ENCODE measurements around the gene SLC7A4. TPM values are rescaled to one million over a fixed set of nuclear protein-coding genes. Genes with fewer than 3 reads are reported as not detected.
"Not testable (repeated sequence)": the region's sequence is repeated elsewhere in the genome, so short reads cannot be mapped to it uniquely, and the experiment has no call there.

Gene SLC7A4
- total RNA-seq, 4 donors from 2014 or later = 0.64 to 4.1 TPM; not detected in 2

GRCh38 chr22:21067075-21067900 lies 34.9 kb upstream of the SLC7A4 start:
- no peak overlapping the region for H3K27ac ChIP-seq
- in situ Hi-C loops (cut with MboI; ENCODE audit: low pct_ligation_motif_present in 1 of 4, low pct_unique_long_range_greater_than_20kb in 1 of 4, low sequenced_read_pairs in 3 of 4) (loop anchor here in 1 of 4 donors (25.0 kb wide), 1 partner anchor 105 kb away; the partner anchor contains the start of gene AIFM3), intact Hi-C loops (cut with DNase I; ENCODE audit: low total_unique reads) (no loop called here)
- WGBS, 2 donors (ENCODE audit: low coverage in 1 of 2) = 82% methylated on average over 28 of the region's 28 CpGs; no CpG with 5 or more reads in 1 of the 2 donors
- H3K4me1 ChIP-seq = no peaks in the 10 kb centered on the region
- TF ChIP-seq POLR2A (IDR thresholded peaks at IDR 0.05) (no peak), CTCF (IDR thresholded peaks at IDR 0.05) (no peak), POLR2AphosphoS5 (IDR thresholded peaks at IDR 0.05) (no peak), EP300 (IDR thresholded peaks at IDR 0.05; ENCODE audit: low read depth) (no peak)
- no peak for DNase-seq
- H3K36me3 ChIP-seq = no peaks in the 10 kb centered on the region
- H3K27me3 ChIP-seq = peaks cover 6% of the 10 kb centered on the region
- H3K9me3 ChIP-seq = no peaks in the 10 kb centered on the region
- no peak overlapping the region for H3K4me3 ChIP-seq

GRCh38 chr22:21064917-21065864 lies 32.8 kb upstream of the SLC7A4 start:
- Histone ChIP-seq H3K27me3 (peaks cover 6% of the 10 kb centered on the region), H3K36me3 (no peaks in the 10 kb centered on the region), H3K4me3 (no peak overlapping the region), H3K27ac (no peak overlapping the region), H3K9me3 (no peaks in the 10 kb centered on the region), H3K4me1 (no peaks in the 10 kb centered on the region)
- in situ Hi-C loops (cut with MboI; ENCODE audit: low pct_ligation_motif_present in 1 of 4, low pct_unique_long_range_greater_than_20kb in 1 of 4, low sequenced_read_pairs in 3 of 4) (loop anchor here in 1 of 4 donors (25.0 kb wide), 1 partner anchor 103 kb away; the partner anchor contains the start of gene AIFM3), intact Hi-C loops (cut with DNase I; ENCODE audit: low total_unique reads) (no loop called here)
- TF ChIP-seq EP300 (IDR thresholded peaks at IDR 0.05; ENCODE audit: low read depth) = no peak
- no peak for TF ChIP-seq POLR2AphosphoS5 (IDR thresholded peaks at IDR 0.05)
- TF ChIP-seq CTCF (IDR thresholded peaks at IDR 0.05) = no peak
- TF ChIP-seq POLR2A (IDR thresholded peaks at IDR 0.05) = no peak
- 51 to 53% methylated on average over 5 to 13 of the region's 13 CpGs for WGBS, 2 donors (ENCODE audit: low coverage in 1 of 2)
- no peak for DNase-seq

GRCh38 chr22:21064425-21064824 lies 32.1 kb upstream of the SLC7A4 start:
- H3K4me3 ChIP-seq; intact Hi-C loops (cut with DNase I; ENCODE audit: low total_unique reads); H3K4me1 ChIP-seq; H3K27ac ChIP-seq; DNase-seq; H3K9me3 ChIP-seq; H3K36me3 ChIP-seq; H3K27me3 ChIP-seq: not testable (repeated sequence)
- WGBS, 2 donors (ENCODE audit: low coverage in 1 of 2) = 72 to 85% methylated on average over 5 to 11 of the region's 11 CpGs
- in situ Hi-C loops (cut with MboI; ENCODE audit: low pct_ligation_motif_present in 1 of 4, low pct_unique_long_range_greater_than_20kb in 1 of 4, low sequenced_read_pairs in 3 of 4) = loop anchor here in 1 of 4 donors (25.0 kb wide), 1 partner anchor 102 kb away; the partner anchor contains the start of gene AIFM3

- DNase-seq; H3K27me3 ChIP-seq; H3K36me3 ChIP-seq; H3K9me3 ChIP-seq; intact Hi-C loops (cut with DNase I; ENCODE audit: low total_unique reads); H3K4me3 ChIP-seq; H3K4me1 ChIP-seq; H3K27ac ChIP-seq: not testable (repeated sequence)
- in situ Hi-C loops (cut with MboI; ENCODE audit: low pct_ligation_motif_present in 1 of 4, low pct_unique_long_range_greater_than_20kb in 1 of 4, low sequenced_read_pairs in 3 of 4) = loop anchor here in 1 of 4 donors (25.0 kb wide), 1 partner anchor 99 kb away; the partner anchor contains the start of gene AIFM3
- WGBS, 2 donors (ENCODE audit: low coverage in 1 of 2) = 90 to 92% methylated on average over 11 to 16 of the region's 18 CpGs
Observed at GRCh38 chr22:21061660-21062321, 29.4 kb upstream of the SLC7A4 start.

- intact Hi-C loops (cut with DNase I; ENCODE audit: low total_unique reads); H3K36me3 ChIP-seq; H3K4me3 ChIP-seq; H3K4me1 ChIP-seq; H3K9me3 ChIP-seq; H3K27ac ChIP-seq; DNase-seq: not testable (repeated sequence)
- peaks cover 11% of the 10 kb centered on the region for H3K27me3 ChIP-seq
- in situ Hi-C loops (cut with MboI; ENCODE audit: low pct_ligation_motif_present in 1 of 4, low pct_unique_long_range_greater_than_20kb in 1 of 4, low sequenced_read_pairs in 3 of 4) = loop anchor here in 1 of 4 donors (25.0 kb wide), 1 partner anchor 98 kb away; the partner anchor contains the start of gene AIFM3
- 81% methylated on average over 8 of the region's 8 CpGs; no CpG with 5 or more reads in 1 of the 2 donors for WGBS, 2 donors (ENCODE audit: low coverage in 1 of 2)
Observed at GRCh38 chr22:21060363-21060762, 28.0 kb upstream of the SLC7A4 start.

All from transverse colon (tissue), 4 donors.